GM21737 (cell line): ENCODE results near the gene LMOD1.
"Not testable (repeated sequence)": the region's sequence is repeated elsewhere in the genome, so short reads cannot be mapped to it uniquely, and the experiment has no call there.

Experiments used
- ATAC-seq: cut with Tn5 transposase; IDR thresholded peaks from one replicate; pipeline ENCODE4 v1.9.1; 2021; ENCODE audit warnings: mild to moderate bottlenecking, moderate library complexity; ENCODE audit not compliant: unreplicated experiment

LMOD1 gene

DNA sequence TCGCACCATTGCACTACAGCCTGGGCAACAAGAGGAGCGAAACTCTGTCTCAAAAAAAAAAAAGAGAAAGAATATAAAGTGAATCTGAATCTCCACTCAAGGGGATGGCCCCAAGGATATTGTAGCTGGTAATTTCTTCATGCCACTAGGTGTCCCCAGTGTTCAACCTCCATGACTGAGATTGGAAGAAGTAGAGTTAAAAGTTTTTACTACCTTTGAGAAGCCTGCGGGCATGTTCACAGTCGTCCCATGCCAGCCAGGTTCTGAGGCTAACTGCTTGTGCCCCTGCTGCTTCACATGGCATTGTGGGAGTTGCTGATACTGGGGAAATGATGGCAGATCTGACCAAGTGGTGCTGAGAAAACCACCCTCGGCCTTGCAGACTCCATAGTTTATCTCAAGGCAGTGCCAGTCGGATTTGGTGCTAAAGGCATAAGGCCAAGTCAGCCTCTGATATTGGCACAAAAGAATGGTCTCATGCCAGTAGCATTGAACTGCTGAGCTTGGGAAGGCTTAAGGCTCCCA, 68.4 kb downstream of the LMOD1 start:
- no peak for ATAC-seq

DNA sequence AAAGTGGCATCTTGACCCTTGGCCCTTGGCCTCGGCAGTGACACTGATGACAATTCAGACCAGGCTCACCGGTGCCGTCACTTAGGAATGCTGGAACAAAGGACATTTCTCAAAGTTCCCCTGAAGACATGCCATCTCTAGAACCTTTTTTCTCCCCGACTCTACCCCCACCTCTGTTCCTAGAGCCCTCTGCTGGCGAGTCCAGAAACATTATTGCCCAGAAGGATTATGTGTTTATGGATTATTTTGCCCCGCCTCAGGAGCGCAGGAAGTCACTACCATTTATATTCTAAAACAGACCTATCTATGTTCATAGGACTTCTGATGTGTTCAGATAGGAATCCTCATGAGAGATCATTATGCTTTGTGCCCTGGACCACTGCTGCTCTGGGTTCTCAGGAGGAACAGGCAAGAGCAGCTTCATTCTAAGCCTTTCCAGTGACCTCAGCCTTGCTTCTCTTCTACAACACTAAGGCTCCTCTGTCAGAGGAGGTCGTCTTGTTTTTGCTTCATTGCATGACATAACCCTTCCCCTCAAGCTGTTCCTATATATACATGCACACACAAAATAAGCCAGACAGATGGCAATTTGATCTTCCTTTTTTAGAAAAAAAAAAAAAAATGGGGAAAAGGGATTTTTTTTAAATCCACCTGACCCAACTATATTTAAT, 70.1 kb downstream of the LMOD1 start:
- no peak for ATAC-seq

DNA sequence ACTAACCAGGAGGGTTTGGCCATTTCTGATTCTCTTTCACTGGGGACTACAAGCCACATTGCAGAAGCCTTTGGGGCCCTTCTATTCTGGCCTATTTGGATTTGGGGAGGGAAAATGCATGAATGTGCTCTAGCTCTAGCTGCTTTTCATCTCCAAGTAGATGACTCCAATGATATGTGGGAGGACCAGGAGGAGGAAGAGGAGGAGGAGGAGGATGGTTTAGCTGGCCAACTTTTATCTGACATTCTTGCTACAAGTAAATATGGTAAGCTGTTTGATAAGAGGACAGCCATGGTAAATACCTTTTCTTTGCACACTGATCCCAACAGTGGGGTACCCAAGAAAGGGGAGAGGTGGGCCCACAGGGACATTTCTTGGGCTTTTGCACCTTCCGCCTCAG, 71.7 kb downstream of the LMOD1 start:
- no peak for ATAC-seq

DNA sequence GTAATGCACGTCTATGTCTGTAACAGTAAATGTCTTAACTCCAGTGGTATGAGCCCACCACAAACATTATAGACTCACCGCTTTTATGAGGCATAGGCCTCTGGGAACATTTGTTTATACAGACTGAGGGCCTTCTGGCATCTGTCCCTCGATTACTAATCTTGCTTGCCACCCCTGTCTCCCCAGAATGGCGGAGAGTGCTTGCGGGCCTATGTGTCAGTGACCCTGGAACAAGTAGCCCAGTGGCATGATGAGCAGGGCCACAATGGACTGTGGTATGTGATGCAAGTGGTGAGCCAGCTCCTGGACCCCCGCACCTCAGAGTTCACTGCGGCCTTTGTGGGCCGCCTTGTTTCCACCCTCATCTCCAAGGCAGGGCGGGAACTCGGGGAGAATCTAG, 76.0 kb downstream of the LMOD1 start:
- ATAC-seq, result no peak

DNA sequence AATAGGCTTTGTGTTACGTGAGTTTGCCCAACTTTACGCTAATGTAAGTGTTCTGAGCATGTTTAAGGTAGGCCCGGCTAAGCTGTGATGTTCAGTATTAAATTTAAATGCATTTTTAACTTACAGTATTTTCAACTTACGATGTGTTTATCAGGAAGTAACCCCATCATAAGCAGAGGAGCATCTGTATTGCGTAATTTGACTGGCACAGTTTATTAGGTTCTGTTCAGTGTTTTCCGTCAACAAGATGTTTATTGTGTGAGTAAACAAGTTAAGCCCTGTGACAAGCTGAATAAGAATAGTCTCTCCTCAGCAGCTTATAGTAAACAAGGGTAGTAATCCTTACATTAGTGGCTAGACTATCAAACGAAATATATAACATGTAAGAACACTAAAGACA, 84.9 kb downstream of the LMOD1 start:
- ATAC-seq, result no peak

DNA sequence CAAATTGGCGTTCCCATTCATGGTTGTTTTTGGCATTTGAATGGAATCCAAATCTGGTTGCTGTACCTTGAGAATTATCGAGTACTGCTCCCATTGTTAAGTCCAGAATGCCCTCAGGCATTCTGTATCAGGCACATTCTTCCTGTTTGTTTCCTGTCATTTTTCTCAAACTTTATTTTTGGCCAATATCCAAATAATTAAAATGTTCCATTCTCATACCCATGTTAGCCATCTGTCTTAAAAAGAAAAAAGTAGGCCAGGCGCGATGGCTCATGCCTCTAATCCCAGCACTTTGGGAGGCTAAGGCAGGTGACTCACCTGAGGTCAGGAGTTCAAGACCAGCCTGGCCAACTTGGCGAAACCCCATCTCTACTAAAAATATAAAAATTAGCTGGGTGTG, 86.9 kb downstream of the LMOD1 start:
- no peak for ATAC-seq

DNA sequence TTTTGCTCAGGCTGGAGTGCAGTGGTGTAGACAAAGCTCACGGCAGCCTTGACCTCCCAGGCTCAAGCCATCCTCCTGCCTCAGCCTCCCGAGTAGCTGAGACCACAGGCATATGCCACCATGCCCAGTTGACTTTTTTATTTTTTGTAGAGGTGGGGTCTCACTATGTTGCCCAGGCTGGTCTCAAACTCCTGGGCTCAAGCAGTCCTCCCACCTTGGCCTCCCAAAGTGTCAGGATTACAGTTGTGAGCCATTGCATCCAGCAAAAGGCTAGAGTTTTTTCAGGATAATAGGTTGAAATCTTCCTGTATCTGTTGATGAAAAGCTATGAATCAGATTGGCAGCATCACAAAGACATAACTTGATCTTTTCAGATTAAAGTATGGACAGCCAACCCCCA, 89.6 kb downstream of the LMOD1 start:
- ATAC-seq, result not testable (repeated sequence)

DNA sequence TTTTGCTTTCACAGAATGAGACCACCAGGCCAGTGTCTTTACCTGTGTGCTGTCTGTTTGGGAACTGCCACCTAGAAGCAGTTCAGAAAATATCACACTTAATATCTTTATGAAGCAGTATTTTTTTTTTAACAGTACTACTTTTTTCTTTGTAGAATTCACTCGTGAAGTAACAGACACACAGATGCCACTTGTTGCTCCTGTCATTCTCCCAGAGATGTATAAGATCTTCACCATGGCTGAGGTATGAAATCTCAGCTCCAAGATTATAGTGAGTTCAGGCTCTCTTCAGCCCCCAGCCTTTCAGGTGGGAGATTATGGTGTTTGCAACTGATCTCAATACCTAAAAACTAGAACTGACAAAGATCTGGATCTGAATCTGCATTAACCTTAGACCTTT, 94.4 kb downstream of the LMOD1 start:
- ATAC-seq, result no peak

DNA sequence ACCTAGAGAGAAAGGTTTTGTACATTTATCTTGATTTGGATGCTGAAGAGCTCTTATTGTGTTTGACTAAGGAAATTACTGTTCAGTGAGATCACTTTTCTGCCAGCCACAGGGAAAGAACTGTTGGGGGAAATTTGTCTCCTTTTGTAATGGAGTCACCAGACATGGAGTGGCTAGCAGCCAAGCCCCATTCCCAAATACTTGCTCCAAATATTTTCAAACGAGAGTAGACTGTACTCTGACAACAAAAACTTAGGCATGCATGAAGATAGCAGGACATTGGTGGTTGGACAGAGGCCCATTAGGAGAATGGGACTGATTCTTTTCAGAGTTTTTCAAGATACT, 96.3 kb downstream of the LMOD1 start:
- no peak for ATAC-seq

DNA sequence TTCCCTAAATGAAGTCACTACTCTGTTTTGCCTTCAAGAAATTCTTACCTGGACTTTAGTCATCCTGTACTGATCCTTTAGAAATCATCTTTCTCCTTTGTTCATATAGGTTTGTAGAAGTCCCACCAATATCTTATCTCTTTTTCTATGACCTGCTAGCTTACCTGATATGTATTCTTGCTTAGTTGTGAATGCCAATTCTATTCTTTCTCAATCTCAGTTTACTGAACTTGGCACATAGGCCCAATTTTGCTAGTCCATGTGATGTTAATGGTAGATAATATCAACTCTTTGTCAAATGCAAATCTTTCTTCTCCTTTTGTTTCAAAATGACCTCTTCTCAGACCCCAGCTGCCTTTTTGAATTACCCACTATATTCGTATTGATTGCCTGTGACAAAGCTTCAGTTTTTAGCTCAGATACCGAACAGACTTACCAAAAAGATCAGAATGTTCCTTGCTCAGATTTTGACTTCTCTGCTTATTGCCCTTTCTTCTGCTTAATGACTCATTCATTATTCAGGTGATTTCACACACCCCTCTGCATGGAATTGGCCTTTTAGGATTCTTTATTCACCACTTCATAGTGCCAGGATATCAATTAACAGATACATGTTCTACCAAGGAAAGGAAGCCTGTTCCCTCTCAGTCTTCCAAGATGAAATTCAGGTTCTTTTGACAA, 96.8 kb downstream of the LMOD1 start:
- no peak for ATAC-seq

DNA sequence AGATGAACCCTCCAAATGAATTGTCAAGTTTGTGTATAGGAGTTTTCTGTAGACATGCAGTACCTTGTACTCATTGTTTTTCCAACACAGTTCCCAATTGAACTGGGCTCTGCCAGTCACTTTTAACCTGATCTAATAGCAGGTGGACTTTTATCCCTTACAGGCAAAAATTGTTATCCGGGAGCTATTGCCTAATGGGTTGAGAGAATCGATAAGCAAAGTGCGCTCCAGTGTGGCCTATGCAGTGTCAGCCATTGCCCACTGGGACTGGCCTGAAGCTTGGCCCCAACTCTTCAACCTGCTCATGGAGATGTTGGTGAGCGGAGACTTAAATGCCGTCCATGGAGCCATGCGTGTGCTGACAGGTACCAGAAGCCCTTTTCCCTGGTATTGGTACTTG, 98.1 kb downstream of the LMOD1 start:
- no peak for ATAC-seq

DNA sequence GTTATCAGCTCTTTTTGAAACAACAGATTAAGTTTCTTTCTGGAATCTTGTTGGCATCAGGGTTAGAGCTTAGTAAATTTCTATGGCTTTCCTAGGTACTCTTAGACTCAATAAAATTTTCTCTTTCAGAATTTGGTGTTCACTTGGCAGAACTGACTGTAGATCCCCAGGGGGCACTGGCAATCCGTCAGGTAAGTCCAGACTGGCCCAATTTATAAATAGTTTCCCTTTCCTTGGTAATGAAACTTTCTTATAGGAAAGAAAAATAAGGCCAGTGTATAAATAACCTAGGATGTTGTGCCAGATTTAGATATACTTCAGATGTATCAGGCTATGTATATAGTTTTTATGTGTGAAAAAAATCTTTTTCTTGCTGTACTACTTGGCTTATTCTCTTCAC, 99.2 kb downstream of the LMOD1 start:
- no peak for ATAC-seq
